PC-3 (cell line): ENCODE results near the gene ABHD13. TPM values are rescaled to one million over a fixed set of nuclear protein-coding genes. Genes with fewer than 3 reads are reported as not detected.
"Not testable (repeated sequence)": the region's sequence is repeated elsewhere in the genome, so short reads cannot be mapped to it uniquely, and the experiment has no call there.

Source experiments
- ATAC-seq: fragments of 200-7000 bp; cut with Tn5 transposase; 2 replicates; pipeline ENCODE4 v1.9.1; 2020; ENCODE audit warnings: mild to moderate bottlenecking, moderate library complexity
- BruUV-seq: library from RNA; stranded (reverse); fragments of 400-500 nt; replicated peaks from 2 replicates; lab custom pipeline; 2021; lab: Mats Ljungman, UMichigan
- CTCF ChIA-PET: fragments of 300-600 bp; sonication (Branson Sonifier 250); formaldehyde crosslinking; loops from one replicate; lab custom pipeline; 2022; ENCODE audit warnings: antibody characterized with exemption; lab: Charles Lee
- POLR2A ChIA-PET: fragments of 300-600 bp; sonication (Branson Sonifier 250); formaldehyde crosslinking; loops from one replicate; lab custom pipeline; 2022; ENCODE audit warnings: antibody characterized with exemption; ENCODE audit not compliant: unreplicated experiment; lab: Charles Lee
- DNase-seq: peaks from one replicate; pipeline ENCODE4 v3.0.0-alpha.2; 2015
- H2AFZ ChIP-seq: fragments of 300-600 bp; sonication (generic); 2 replicates; pipeline ENCODE4 v1.6.0; 2016; ENCODE audit warnings: antibody characterized with exemption, low read length
- H3F3A ChIP-seq: fragments of 300-600 bp; sonication (generic); one replicate; pipeline ENCODE4 v1.6.0; 2017; ENCODE audit warnings: antibody characterized with exemption, low read length, control low read depth, mild to moderate bottlenecking; ENCODE audit not compliant: unreplicated experiment
- H3K27ac ChIP-seq: fragments of 300-600 bp; sonication (generic); 2 replicates; pipeline ENCODE4 v1.5.1; 2016; ENCODE audit warnings: mild to moderate bottlenecking, low read length
- H3K27me3 ChIP-seq: fragments of 300-600 bp; sonication (generic); 2 replicates; pipeline ENCODE4 v1.6.1; 2016; ENCODE audit warnings: low read length, mixed read lengths
- H3K36me3 ChIP-seq: fragments of 300-600 bp; sonication (generic); 2 replicates; pipeline ENCODE4 v1.6.1; 2016; ENCODE audit warnings: low read depth, mixed run types, low read length, mixed read lengths
- H3K4me1 ChIP-seq: fragments of 300-600 bp; sonication (generic); 2 replicates; pipeline ENCODE4 v1.5.1; 2016; ENCODE audit warnings: low read length; ENCODE audit not compliant: insufficient read depth
- H3K4me2 ChIP-seq: fragments of 300-600 bp; sonication (generic); 2 replicates; pipeline ENCODE4 v1.6.0; 2016; ENCODE audit warnings: low read length
- H3K4me3 ChIP-seq: fragments of 300-600 bp; sonication (generic); 2 replicates; pipeline ENCODE4 v1.5.1; 2016; ENCODE audit warnings: mild to moderate bottlenecking, low read length, mixed read lengths
- H3K79me2 ChIP-seq: fragments of 300-600 bp; sonication (generic); 2 replicates; pipeline ENCODE4 v1.6.1; 2017; ENCODE audit warnings: low read length, mixed read lengths
- H3K9ac ChIP-seq: fragments of 300-600 bp; sonication (generic); 2 replicates; pipeline ENCODE4 v1.6.0; 2016; ENCODE audit warnings: mild to moderate bottlenecking, low read length
- H3K9me2 ChIP-seq: fragments of 300-600 bp; sonication (generic); replicated peaks from 2 replicates; pipeline ENCODE4 v1.6.1; 2016; ENCODE audit warnings: mixed run types, low read length, mixed read lengths
- H3K9me3 ChIP-seq: fragments of 300-600 bp; sonication (generic); 2 replicates; pipeline ENCODE4 v1.6.1; 2016; ENCODE audit warnings: low read length, mixed read lengths
- H4K20me1 ChIP-seq: fragments of 300-600 bp; sonication (generic); 2 replicates; pipeline ENCODE4 v1.6.1; 2016; ENCODE audit warnings: low read length, mixed read lengths
- CTCF ChIP-seq: fragments of 300-600 bp; sonication (generic); conservative IDR thresholded peaks from 2 replicates; pipeline ENCODE4 v1.5.1; 2017; ENCODE audit warnings: antibody characterized with exemption, low read depth, mild to moderate bottlenecking, low read length
- EZH2 ChIP-seq: fragments of 300-600 bp; sonication (generic); IDR thresholded peaks from one replicate; pipeline ENCODE4 v1.6.1; 2017; ENCODE audit warnings: antibody characterized with exemption, mild to moderate bottlenecking, low read length; ENCODE audit not compliant: unreplicated experiment
- EZH2phosphoT487 ChIP-seq: fragments of 300-600 bp; sonication (generic); IDR thresholded peaks from 2 replicates; pipeline ENCODE4 v1.6.1; 2018; ENCODE audit warnings: mild to moderate bottlenecking, antibody characterized with exemption, low read length, borderline replicate concordance
- intact Hi-C: fragments of 100-400 bp; cut with micrococcal nuclease; formaldehyde crosslinking; loops from 2 replicates; pipeline ENCODE4 v1.9.0; 2023
- total RNA-seq: library from RNA; depleted of rRNA; stranded (reverse); fragments of >200 nt; gene quantifications from 2 replicates; pipeline ENCODE4 v1.2.3, GENCODE V29; 2014

ABHD13 gene
- total RNA-seq, 1 experiment from 2014 or later: 3.9 TPM

GRCh38 chr13:108266321-108266990 is 48.3 kb downstream of the ABHD13 start:
- no peaks in the 10 kb centered on the region for H3K36me3 ChIP-seq
- no peaks in the 10 kb centered on the region for H3K27me3 ChIP-seq
- H4K20me1 ChIP-seq: no peaks in the 10 kb centered on the region
- no TSS peak for BruUV-seq
- no peaks in the 10 kb centered on the region for H3K4me1 ChIP-seq
- no peaks in the 10 kb centered on the region for H3F3A ChIP-seq
- no peak for ATAC-seq
- no peaks in the 10 kb centered on the region for H3K9me3 ChIP-seq
- TF ChIP-seq EZH2phosphoT487 (no peak), EZH2 (no peak), CTCF (no peak)
- no peak overlapping the region for H2AFZ ChIP-seq
- ChIA-PET CTCF (no interaction called here), POLR2A (no interaction called here)
- intact Hi-C loops: no loop called here
- H3K4me2 ChIP-seq: no peak overlapping the region
- DNase-seq: no peak
- H3K27ac ChIP-seq: no peak overlapping the region
- no peak overlapping the region for H3K4me3 ChIP-seq
- no peaks in the 10 kb centered on the region for H3K79me2 ChIP-seq
- no peak overlapping the region for H3K9ac ChIP-seq
- no peaks in the 10 kb centered on the region for H3K9me2 ChIP-seq

DNA sequence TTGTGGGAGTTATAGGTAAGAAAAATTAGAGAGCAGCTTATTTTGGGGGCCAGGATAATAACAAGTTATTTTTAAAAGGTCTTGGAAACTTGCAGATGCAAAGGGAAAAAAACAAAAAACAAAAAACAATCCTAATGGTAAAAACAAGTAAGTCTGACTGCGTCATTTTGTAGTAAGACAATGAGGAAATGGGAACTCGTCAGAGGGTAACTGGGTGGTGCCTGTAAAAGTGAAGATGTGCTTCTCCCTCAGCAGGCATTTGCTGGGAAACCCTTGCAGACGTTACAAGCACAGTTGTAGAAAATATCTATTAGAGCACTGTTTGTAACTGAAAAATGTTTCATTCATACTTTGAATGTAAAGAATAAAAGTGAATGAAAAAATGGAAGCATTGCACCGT is 49.2 kb downstream of the ABHD13 start:
- Histone ChIP-seq H3K9ac (no peak overlapping the region), H4K20me1 (no peaks in the 10 kb centered on the region), H3K9me3 (no peaks in the 10 kb centered on the region), H3K36me3 (no peaks in the 10 kb centered on the region), H3K4me1 (no peaks in the 10 kb centered on the region; the same call in 1 of the 2 replicates), H3K4me3 (no peak overlapping the region), H3K9me2 (no peaks in the 10 kb centered on the region), H3K27ac (no peak overlapping the region), H3F3A (no peaks in the 10 kb centered on the region), H3K79me2 (no peaks in the 10 kb centered on the region), H3K27me3 (no peaks in the 10 kb centered on the region), H2AFZ (no peak overlapping the region), H3K4me2 (no peak overlapping the region)
- POLR2A ChIA-PET: no interaction called here
- BruUV-seq: no TSS peak
- no peak for DNase-seq
- no peak for ATAC-seq
- CTCF ChIA-PET: no interaction called here
- TF ChIP-seq EZH2 (no peak), EZH2phosphoT487 (no peak), CTCF (no peak)
- intact Hi-C loops: no loop called here

DNA sequence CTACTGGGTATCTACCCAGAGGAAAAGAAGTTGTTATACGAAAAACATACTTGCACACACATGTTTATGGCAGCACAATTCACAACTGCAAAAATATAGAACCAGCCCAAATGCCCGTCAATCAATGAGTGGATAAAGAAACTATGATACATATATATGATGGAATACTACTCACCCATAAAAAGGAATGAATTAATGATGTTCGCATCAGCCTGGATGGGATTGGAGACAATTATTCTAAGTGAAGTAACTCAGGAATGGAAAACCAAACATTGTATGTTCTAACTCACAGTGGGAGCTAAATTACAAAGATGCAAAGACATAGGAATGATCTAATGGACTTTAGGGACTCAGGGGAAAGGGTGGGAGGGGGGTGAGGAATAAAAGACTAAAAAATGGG is 49.7 kb downstream of the ABHD13 start:
- H3K36me3 ChIP-seq, intact Hi-C loops, H4K20me1 ChIP-seq, H3K27ac ChIP-seq, POLR2A ChIA-PET, H3K4me1 ChIP-seq, BruUV-seq, CTCF ChIA-PET, H3K27me3 ChIP-seq, DNase-seq, H3K9me3 ChIP-seq, H3K4me3 ChIP-seq, H3F3A ChIP-seq, H2AFZ ChIP-seq, H3K79me2 ChIP-seq, H3K9ac ChIP-seq, H3K9me2 ChIP-seq, H3K4me2 ChIP-seq, ATAC-seq: not testable (repeated sequence)
